ENCODE data around the gene C20orf204. TPM values are rescaled to one million over a fixed set of nuclear protein-coding genes. Genes with fewer than 3 reads are reported as not detected.

C20orf204 gene, protein sequence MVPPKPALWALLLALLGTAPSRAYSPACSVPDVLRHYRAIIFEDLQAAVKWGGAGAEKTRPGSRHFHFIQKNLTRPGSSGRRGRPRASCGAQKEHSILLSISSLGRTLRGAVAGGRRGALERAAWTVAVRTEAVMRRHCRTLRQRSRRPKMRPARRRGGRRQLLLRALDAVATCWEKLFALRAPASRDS
- 1.7 TPM for polyA plus RNA-seq (2013, experiment 1 of 2)
- 0.66 TPM for polyA plus RNA-seq (2013, experiment 2 of 2)

DNA sequence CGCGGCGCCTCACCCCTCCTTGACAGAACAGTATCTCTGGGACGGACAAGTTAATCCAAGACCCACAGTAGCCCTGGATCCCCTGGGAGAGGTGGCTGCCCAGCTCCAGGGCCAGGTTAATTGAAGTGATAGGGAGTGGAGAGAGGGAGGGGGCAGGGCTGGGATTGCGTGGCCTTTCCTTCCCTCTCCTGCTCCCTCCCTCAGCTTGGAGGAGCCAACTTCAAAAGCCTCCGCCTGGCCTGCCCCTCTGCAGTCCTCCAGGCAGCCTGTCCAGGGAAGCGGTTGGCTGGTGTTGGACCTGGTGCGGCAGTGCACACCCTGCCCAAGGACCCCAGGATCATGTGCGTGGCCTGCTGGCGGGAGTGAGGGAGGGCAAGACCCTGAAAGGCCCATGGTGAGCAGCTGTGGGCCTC is at the start of gene C20orf204:
Gene C20orf204, plus strand, starts transcription at position 250 of the 413 bp plus-strand sequence. Its CDS starts 142 bp downstream, at position 392.
- H3K4me1 ChIP-seq (ENCODE audit: control insufficient read depth, insufficient read depth, low read length, poor library complexity, severe bottlenecking) = peaks cover 6% of the 10 kb centered on the region
- no peak within 1 kb of the TSS for H3K4me3 ChIP-seq (ENCODE audit: extremely low read depth, insufficient read depth, low read length, poor library complexity, severe bottlenecking)
- H3K27ac ChIP-seq (ENCODE audit: low read depth, low read length, severe bottlenecking) = peak within 1 kb of the TSS; percentile 5
- H3K9me3 ChIP-seq (ENCODE audit: control insufficient read depth, low read length) = no peaks in the 10 kb centered on the region
- peaks cover 30% of the 10 kb centered on the region for H3K36me3 ChIP-seq (ENCODE audit: control insufficient read depth, insufficient read depth, low read length)
- 71 to 73% methylated on average over 5 to 9 of the region's 10 CpGs for WGBS, 2 experiments (ENCODE audit: insufficient coverage in 2 of 2)

DNA sequence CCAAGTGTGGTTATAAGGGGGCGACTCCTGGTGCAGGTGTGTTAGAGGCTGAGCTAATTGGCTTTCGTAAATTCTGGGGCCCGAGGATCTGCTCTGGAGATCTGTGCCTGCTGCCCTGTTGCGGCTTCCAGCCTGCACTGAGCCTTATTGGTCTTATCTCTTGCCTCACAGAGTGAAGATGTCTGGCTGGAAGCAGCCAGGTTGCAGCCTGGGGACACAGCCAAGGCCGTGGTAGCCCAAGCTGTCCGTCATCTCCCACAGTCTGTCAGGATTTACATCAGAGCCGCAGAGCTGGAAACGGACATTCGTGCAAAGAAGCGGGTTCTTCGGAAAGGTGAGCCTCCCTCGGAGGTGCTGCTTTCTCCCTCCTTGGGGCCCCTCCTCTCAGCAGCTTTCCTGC is 35.1 kb upstream of the C20orf204 start:
- H3K9me3 ChIP-seq (ENCODE audit: control insufficient read depth, low read length) = no peaks in the 10 kb centered on the region

DNA sequence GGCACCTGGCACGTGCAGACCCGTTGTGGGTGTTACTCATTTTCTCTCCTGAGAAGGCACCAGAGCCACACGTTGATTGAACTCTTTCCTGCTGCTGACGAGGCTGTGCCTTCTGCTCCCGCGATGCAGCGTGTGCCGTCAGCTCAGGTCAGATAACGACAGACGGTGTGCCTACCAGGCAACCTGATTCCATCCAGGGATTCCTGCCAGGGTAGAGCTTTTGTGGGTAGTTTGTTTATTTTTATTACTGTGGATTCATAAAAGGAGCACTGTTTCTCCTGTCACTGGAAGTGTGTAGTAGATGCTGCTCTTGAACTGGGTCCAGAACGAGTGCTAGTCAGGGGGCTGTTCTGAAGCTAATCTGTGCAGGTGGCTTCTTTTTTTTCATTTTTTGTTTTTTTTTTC is 34.4 kb upstream of the C20orf204 start:
- Histone ChIP-seq H3K36me3 (ENCODE audit: control insufficient read depth, insufficient read depth, low read length) (peaks cover 86% of the 10 kb centered on the region), H3K9me3 (ENCODE audit: control insufficient read depth, low read length) (no peaks in the 10 kb centered on the region), H3K27ac (ENCODE audit: low read depth, low read length, severe bottlenecking) (no peak overlapping the region), H3K4me1 (ENCODE audit: control insufficient read depth, insufficient read depth, low read length, poor library complexity, severe bottlenecking) (no peaks in the 10 kb centered on the region), H3K4me3 (ENCODE audit: extremely low read depth, insufficient read depth, low read length, poor library complexity, severe bottlenecking) (no peak overlapping the region)
- 94 to 100% methylated on average over 10 to 11 of the region's 11 CpGs for WGBS, 2 experiments (ENCODE audit: insufficient coverage in 2 of 2)

More for the DNA sequence above, 35.1 kb upstream of the C20orf204 start:
- Histone ChIP-seq H3K4me1 (ENCODE audit: control insufficient read depth, insufficient read depth, low read length, poor library complexity, severe bottlenecking) (no peaks in the 10 kb centered on the region), H3K36me3 (ENCODE audit: control insufficient read depth, insufficient read depth, low read length) (peaks cover 88% of the 10 kb centered on the region), H3K27ac (ENCODE audit: low read depth, low read length, severe bottlenecking) (no peak overlapping the region), H3K4me3 (ENCODE audit: extremely low read depth, insufficient read depth, low read length, poor library complexity, severe bottlenecking) (no peak overlapping the region)
- WGBS, 2 experiments (ENCODE audit: insufficient coverage in 2 of 2) = 94 to 98% methylated on average over 12 of the region's 12 CpGs

DNA sequence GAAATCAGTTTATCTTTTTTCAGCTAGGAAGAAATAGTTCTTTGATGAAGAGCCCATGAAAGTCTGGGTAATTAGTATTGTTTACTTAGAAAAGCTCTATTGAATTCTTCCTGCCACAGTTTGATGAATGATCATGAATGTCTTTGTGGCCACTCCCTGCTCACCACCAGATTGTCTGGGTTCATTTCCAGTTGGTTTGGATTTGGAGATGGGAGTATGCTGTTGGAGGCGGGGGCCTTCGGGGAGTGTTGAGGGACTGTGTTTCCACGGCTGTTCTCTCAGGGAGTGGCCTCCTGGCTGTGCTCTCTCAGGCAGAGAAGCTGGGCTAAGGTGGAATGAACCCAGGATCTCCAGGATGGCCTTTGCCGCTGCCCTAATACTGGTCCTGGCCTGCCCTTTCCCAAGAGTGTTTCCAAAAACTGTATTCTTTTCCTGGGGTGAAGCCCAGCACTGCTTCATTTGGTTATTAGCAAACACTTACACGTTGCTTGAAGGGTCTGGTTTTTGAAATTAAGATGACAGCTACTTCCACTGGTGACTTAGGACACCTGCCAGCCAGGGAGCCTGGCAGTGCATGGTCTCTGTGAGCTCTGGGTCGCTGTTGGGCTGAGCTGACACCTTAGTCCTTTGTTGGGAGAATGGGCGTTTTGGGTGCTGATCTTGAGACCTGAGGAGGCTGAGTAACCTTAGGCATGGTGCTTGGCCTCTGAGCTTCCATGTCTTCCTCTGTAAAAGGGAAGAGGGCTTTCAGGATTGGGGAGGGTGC is 31.8 kb upstream of the C20orf204 start:
- Histone ChIP-seq H3K4me3 (ENCODE audit: extremely low read depth, insufficient read depth, low read length, poor library complexity, severe bottlenecking) (no peak overlapping the region), H3K27ac (ENCODE audit: low read depth, low read length, severe bottlenecking) (no peak overlapping the region), H3K4me1 (ENCODE audit: control insufficient read depth, insufficient read depth, low read length, poor library complexity, severe bottlenecking) (no peaks in the 10 kb centered on the region), H3K36me3 (ENCODE audit: control insufficient read depth, insufficient read depth, low read length) (peaks cover 92% of the 10 kb centered on the region), H3K9me3 (ENCODE audit: control insufficient read depth, low read length) (peaks cover 10% of the 10 kb centered on the region)
- 96 to 100% methylated on average over 3 to 7 of the region's 7 CpGs for WGBS, 2 experiments (ENCODE audit: insufficient coverage in 2 of 2)

DNA sequence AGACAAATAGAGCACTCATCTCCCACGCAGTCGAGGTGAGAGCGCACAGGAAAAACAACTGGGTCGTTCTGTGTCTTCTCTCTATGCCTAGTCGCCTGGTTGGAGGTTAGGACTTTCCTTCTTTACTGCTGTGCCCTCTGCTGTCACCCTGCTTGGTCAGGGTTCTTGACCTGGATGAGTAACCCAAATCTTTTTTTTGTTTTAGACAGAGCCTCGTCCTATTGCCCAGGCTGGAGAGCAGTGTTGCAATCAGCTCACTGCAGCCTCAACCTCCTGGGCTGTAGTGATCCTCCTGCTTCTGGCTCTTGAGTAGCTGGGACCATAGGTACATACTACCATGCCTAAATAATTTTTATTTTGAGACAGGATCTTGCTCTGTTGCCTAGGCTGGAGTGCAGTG is 30.6 kb upstream of the C20orf204 start:
- H3K36me3 ChIP-seq (ENCODE audit: control insufficient read depth, insufficient read depth, low read length) = peaks cover 92% of the 10 kb centered on the region
- H3K9me3 ChIP-seq (ENCODE audit: control insufficient read depth, low read length) = peaks cover 10% of the 10 kb centered on the region
- 93 to 95% methylated on average over 6 of the region's 6 CpGs for WGBS, 2 experiments (ENCODE audit: insufficient coverage in 2 of 2)
- H3K27ac ChIP-seq (ENCODE audit: low read depth, low read length, severe bottlenecking) = no peak overlapping the region
- no peak overlapping the region for H3K4me3 ChIP-seq (ENCODE audit: extremely low read depth, insufficient read depth, low read length, poor library complexity, severe bottlenecking)
- H3K4me1 ChIP-seq (ENCODE audit: control insufficient read depth, insufficient read depth, low read length, poor library complexity, severe bottlenecking) = no peaks in the 10 kb centered on the region

DNA sequence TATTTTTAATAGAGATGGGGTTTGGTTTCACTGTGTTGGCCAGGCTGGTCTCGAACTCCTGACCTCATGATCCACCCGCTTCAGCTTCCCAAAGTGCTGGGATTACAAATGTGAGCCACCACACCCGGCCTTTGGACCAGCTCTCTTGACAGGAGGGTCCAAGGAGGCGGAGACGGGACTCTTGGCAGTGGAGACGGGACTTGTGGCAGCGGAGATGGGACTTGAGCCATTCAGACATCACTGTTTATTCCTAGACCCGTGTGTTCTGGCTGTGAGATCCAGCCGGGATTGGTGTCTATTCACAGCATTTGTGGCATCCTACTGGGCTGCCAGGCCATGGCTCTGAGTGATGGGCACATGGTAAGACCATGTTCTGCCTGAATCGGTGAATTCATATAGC is 29.5 kb upstream of the C20orf204 start:
- Histone ChIP-seq H3K4me1 (ENCODE audit: control insufficient read depth, insufficient read depth, low read length, poor library complexity, severe bottlenecking) (no peaks in the 10 kb centered on the region), H3K27ac (ENCODE audit: low read depth, low read length, severe bottlenecking) (no peak overlapping the region), H3K9me3 (ENCODE audit: control insufficient read depth, low read length) (peaks cover 10% of the 10 kb centered on the region), H3K4me3 (ENCODE audit: extremely low read depth, insufficient read depth, low read length, poor library complexity, severe bottlenecking) (no peak overlapping the region), H3K36me3 (ENCODE audit: control insufficient read depth, insufficient read depth, low read length) (peaks cover 93% of the 10 kb centered on the region)
- WGBS, 2 experiments (ENCODE audit: insufficient coverage in 2 of 2) = 94 to 95% methylated on average over 10 of the region's 10 CpGs

DNA sequence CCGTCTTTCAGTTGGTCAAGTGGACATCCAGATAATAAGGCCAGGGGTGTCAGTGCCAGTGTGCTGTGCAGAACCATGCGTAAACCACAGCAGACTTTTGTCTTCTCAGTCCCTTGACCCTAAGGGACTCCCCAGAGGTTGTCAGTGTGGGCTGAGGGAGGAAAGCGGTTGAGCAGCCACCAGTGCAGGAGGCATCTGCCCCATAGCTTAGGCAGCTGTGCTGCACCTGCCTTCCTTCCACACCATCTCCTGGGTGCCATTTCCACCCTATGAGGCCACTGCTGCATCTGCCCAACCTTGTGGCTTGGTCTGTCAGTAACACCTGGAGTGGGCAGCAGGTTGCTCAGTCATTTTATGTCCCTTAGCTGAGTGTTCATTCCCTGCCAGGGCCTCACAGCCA is 29.1 kb upstream of the C20orf204 start:
- peaks cover 91% of the 10 kb centered on the region for H3K36me3 ChIP-seq (ENCODE audit: control insufficient read depth, insufficient read depth, low read length)
- H3K27ac ChIP-seq (ENCODE audit: low read depth, low read length, severe bottlenecking) = no peak overlapping the region
- 89 to 100% methylated on average over 2 of the region's 3 CpGs for WGBS, 2 experiments (ENCODE audit: insufficient coverage in 2 of 2)
- H3K9me3 ChIP-seq (ENCODE audit: control insufficient read depth, low read length) = peaks cover 10% of the 10 kb centered on the region
- no peak overlapping the region for H3K4me3 ChIP-seq (ENCODE audit: extremely low read depth, insufficient read depth, low read length, poor library complexity, severe bottlenecking)
- no peaks in the 10 kb centered on the region for H3K4me1 ChIP-seq (ENCODE audit: control insufficient read depth, insufficient read depth, low read length, poor library complexity, severe bottlenecking)

DNA sequence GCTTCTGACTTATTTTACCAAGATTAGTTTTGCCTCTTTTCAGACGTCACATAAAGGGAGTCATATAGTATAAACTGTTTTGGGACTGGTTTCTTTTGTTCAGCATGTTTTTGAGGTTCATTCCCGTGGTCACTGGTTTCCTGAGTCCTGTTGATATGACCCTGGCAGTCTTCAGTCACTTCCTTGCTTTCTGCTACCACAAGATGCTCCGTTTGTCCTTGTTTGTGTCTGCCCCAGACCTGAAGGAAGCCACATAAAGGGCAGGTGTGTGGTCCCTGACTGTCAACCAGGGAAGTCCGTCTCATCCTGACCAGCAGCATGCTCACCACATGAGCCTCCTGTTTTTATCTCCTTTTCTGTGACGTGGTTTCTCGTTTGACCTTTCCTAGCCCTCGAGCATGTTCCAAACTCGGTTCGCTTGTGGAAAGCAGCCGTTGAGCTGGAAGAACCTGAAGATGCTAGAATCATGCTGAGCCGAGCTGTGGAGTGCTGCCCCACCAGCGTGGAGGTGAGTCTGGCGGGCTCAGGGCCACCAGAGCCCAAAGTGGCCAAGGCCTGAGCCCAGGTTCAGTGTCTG is 26.1 kb upstream of the C20orf204 start:
- Histone ChIP-seq H3K36me3 (ENCODE audit: control insufficient read depth, insufficient read depth, low read length) (peaks cover 85% of the 10 kb centered on the region), H3K27ac (ENCODE audit: low read depth, low read length, severe bottlenecking) (no peak overlapping the region), H3K4me3 (ENCODE audit: extremely low read depth, insufficient read depth, low read length, poor library complexity, severe bottlenecking) (no peak overlapping the region), H3K4me1 (ENCODE audit: control insufficient read depth, insufficient read depth, low read length, poor library complexity, severe bottlenecking) (no peaks in the 10 kb centered on the region), H3K9me3 (ENCODE audit: control insufficient read depth, low read length) (peaks cover 10% of the 10 kb centered on the region)
- WGBS, 2 experiments (ENCODE audit: insufficient coverage in 2 of 2) = 94 to 98% methylated on average over 12 of the region's 13 CpGs

DNA sequence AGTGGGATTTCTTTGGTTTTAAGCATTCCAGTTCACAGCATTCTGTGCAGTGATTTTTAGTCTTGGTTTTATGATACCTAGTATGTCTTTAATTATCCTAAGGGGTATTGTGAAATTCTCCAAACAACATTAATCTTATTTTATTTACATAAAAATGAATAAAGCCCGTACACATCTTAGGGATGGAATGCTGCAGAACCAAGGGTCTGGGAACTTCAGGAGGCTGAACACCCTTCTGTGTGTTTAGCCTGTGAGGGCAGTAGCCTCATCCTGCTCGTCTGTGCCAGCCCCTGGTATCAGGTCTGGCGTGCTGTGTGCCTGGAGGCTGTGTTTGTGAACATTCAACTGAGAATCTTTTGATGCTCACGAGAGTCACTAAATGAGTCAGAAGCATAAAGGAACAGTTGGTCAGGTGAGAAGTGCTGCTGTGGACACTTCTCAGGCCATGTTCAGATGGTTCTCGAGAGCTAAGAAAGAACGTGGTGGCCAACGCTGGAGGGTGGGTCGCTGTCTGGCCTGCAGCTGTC is 25.2 kb upstream of the C20orf204 start:
- peaks cover 10% of the 10 kb centered on the region for H3K9me3 ChIP-seq (ENCODE audit: control insufficient read depth, low read length)
- peaks cover 85% of the 10 kb centered on the region for H3K36me3 ChIP-seq (ENCODE audit: control insufficient read depth, insufficient read depth, low read length)
- H3K4me1 ChIP-seq (ENCODE audit: control insufficient read depth, insufficient read depth, low read length, poor library complexity, severe bottlenecking) = no peaks in the 10 kb centered on the region
- 96 to 98% methylated on average over 7 to 8 of the region's 8 CpGs for WGBS, 2 experiments (ENCODE audit: insufficient coverage in 2 of 2)
- no peak overlapping the region for H3K4me3 ChIP-seq (ENCODE audit: extremely low read depth, insufficient read depth, low read length, poor library complexity, severe bottlenecking)
- no peak overlapping the region for H3K27ac ChIP-seq (ENCODE audit: low read depth, low read length, severe bottlenecking)

DNA sequence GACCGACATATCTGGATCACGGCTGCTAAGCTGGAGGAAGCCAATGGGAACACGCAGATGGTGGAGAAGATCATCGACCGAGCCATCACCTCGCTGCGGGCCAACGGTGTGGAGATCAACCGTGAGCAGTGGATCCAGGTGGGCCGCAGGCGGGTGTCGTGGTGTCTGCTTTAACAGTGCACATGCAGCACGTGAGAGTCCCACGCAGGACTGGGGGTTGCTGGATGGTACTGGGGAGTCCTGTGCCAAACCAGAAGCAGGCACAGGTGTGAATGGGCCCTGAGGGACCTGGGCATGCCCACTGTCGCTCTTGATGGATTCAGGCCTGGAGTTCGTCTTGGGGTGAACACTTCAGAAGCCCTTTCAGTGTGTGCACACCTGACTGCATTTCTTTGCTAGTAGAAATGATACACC is 24.6 kb upstream of the C20orf204 start:
- H3K27ac ChIP-seq (ENCODE audit: low read depth, low read length, severe bottlenecking) = no peak overlapping the region
- H3K36me3 ChIP-seq (ENCODE audit: control insufficient read depth, insufficient read depth, low read length) = peaks cover 86% of the 10 kb centered on the region
- H3K9me3 ChIP-seq (ENCODE audit: control insufficient read depth, low read length) = peaks cover 10% of the 10 kb centered on the region
- no peak overlapping the region for H3K4me3 ChIP-seq (ENCODE audit: extremely low read depth, insufficient read depth, low read length, poor library complexity, severe bottlenecking)
- WGBS, 2 experiments (ENCODE audit: insufficient coverage in 2 of 2) = 97 to 98% methylated on average over 16 of the region's 16 CpGs
- no peaks in the 10 kb centered on the region for H3K4me1 ChIP-seq (ENCODE audit: control insufficient read depth, insufficient read depth, low read length, poor library complexity, severe bottlenecking)

All from mesodermal cell (in vitro differentiated cells).